ENCODE results near the gene RNF144A.

DNA sequence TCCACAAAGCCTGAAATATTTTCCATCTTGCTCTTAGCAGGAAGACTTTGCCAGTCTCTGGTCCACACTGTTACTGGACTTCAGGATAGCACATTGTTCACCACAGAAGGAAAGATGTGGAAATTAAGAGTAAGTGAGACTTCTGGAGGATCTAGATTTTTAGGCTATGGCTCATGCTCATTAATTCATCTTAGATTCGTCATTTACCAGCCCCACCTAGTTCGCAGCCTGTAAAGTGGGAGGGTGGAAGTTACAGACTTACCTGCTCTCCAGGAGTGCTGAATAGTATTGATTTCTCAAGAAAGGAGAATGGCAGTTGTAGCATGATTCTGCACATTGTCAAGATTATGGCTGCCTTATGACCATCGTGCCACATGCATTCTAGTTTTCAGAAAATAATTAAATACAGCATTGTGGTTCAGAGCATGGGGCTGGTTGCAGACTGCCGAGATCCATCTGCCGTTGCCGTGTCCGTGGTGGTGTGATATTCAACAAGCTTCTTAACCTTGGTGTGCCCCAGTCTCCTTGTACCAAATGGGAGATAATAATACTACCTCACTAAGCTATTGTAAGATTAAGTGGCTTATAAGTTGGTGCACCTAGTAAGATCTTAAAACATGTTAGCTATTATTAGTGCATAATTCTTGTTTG, 56.8 kb downstream of the RNF144A start:
- TF ChIP-seq GATA3 (IDR thresholded peaks at IDR 0.05; ENCODE audit: low read depth, low read length) (no peak), GATA2 (IDR thresholded peaks at IDR 0.05; ENCODE audit: low read depth, low read length) (no peak)
